HG02623 (cell line): ENCODE data around the gene DPY19L3.
"Not testable (repeated sequence)": the region's sequence is repeated elsewhere in the genome, so short reads cannot be mapped to it uniquely, and the experiment has no call there.

Source experiments
- ATAC-seq: cut with Tn5 transposase; IDR thresholded peaks from one replicate; pipeline ENCODE4 v1.9.1; 2021; ENCODE audit warnings: moderate library complexity; ENCODE audit not compliant: unreplicated experiment

The DPY19L3 gene

GRCh38 chr19:32392901-32393300 is 12.7 kb upstream of the DPY19L3 start:
- no peak for ATAC-seq

GRCh38 chr19:32396046-32396652 is 9.4 kb upstream of the DPY19L3 start:
- ATAC-seq: no peak

GRCh38 chr19:32397671-32398101 is 7.9 kb upstream of the DPY19L3 start:
- no peak for ATAC-seq

GRCh38 chr19:32401992-32402391 is 3.6 kb upstream of the DPY19L3 start:
- no peak for ATAC-seq

- ATAC-seq: no peak
Measured at GRCh38 chr19:32403291-32403995, 2.1 kb upstream of the DPY19L3 start.

- no peak for ATAC-seq
Measured at GRCh38 chr19:32404213-32404932, 1.2 kb upstream of the DPY19L3 start.

DNA sequence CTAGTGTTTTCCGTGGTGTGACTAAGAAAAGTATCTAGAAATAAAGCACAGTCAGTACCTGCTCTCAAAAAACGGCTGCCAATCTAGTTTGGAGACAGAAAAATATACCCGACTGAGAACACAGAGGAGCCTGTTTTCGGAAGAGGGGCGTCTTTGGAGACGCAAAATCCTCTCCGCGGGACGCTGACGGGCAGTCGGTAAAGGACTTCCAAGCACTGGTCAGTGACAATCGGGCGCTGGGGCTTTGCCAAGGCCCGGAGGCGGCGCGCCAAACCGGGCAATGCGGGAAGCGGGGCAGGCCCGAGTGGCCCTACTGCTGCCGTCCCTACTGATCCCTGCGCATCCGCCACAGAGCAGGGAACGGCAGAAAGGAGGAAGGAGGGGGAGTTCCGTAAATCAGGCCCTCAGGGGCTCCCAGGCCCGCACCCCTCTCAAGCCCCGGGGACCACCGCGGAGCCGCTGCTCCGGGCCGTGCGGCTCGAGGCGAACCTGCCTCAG is 588 bp upstream of the DPY19L3 start:
- no peak for ATAC-seq

DNA sequence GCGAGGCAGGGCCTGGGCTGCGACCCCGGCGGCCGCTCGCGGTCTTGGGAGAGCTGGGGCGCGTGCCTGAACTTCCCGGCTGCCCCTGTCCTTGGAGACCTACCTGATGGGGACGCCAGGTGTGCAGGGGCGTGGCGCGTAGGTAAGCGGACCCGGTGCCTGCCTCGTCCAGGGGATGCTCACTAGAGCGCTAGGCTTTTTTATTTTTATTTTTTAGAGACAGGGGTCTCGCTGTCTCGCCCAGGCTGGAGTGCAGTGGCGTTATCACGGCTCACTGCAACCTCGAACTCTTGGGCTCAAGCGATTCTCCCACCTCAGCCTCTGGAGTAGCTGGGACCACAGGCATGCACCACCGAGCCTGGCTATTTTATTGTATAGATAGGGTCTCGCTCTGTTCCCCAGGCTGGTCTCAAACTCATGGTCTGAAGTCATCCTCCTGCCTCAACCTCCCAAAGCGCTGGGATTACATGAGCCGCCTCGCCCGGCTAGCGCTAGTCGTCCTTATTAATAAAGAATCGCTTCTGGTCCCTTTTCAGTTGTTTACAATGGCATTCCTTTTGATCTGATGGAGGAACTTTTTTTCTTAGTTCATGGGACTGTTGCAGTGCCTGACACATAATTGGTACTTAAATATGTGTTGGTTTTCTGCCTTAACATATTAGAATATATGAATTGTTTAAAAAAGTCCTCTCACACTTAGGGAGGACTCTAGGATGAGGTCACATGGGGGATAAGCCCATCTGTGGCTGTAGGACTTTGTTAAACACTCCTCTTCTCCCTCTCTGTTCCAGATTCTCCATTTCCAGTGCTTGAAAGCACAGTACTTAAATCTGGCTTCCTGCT is 812 bp downstream of the DPY19L3 start:
- no peak for ATAC-seq

- no peak for ATAC-seq
Measured at GRCh38 chr19:32407004-32407992, 1.7 kb downstream of the DPY19L3 start.

GRCh38 chr19:32415246-32415645 is 9.7 kb downstream of the DPY19L3 start:
- ATAC-seq: no peak

DNA sequence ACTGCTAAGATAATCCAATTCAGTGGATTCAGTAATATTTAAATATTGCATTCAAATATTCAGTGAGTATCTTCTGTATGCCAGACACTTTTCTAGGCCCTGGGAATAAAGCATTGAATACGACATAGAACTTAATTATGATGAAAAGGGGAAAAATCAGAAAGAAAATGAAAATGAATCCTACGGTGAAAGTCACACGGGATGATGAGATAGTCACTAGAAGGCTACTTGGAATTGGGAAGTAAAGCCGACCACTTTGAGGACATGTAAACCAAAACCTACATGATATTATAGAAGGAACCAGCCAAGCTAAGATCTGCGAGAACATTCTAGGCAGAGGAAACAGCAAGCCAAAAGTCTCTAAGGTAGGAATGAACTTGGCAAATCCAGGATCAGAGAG is 10.1 kb downstream of the DPY19L3 start:
- ATAC-seq: no peak

GRCh38 chr19:32416749-32417456 is 11.3 kb downstream of the DPY19L3 start:
- ATAC-seq: no peak

GRCh38 chr19:32418155-32418554 is 12.6 kb downstream of the DPY19L3 start:
- ATAC-seq: no peak

- no peak for ATAC-seq
Measured at GRCh38 chr19:32421589-32422361, 16.2 kb downstream of the DPY19L3 start.

DNA sequence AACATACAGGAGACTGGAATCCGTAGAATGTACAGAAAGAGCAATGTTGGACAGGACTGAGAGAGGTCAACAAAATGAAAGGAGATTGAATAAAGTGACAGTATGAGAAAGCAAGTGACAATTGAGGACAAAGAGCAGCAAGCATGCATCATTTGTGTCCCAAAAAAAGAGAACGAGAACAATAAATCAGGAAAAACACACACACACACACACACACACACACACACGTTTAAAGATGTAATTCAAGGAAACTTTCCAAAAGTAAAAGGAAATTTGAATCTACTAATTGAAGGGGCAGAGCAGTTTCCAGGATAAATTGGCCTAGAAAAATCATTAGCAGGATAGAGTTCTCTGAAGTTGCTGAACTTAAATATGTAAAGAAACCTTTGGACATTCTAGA is 16.9 kb downstream of the DPY19L3 start:
- ATAC-seq: no peak

- ATAC-seq: not testable (repeated sequence)
Measured at GRCh38 chr19:32423944-32424343, 18.4 kb downstream of the DPY19L3 start.

DNA sequence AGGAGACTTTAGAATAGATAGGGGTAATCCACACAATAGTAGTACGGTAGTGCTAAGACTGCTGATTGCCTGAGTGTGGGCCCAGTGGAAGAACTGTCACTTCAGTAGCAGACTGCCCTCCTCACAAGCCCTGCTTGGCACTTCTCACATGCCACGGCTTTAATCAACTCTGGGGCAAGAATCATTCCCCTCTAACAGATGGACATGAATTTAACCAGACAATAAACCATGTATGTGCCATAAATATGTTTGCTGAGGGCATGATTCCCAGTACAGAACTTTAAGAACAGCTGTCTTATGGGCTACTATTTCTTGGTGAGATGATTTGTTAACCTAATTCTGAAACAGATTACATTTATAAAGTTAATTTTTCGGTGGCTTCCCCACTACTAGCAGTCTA is 22.0 kb downstream of the DPY19L3 start:
- no peak for ATAC-seq

DNA sequence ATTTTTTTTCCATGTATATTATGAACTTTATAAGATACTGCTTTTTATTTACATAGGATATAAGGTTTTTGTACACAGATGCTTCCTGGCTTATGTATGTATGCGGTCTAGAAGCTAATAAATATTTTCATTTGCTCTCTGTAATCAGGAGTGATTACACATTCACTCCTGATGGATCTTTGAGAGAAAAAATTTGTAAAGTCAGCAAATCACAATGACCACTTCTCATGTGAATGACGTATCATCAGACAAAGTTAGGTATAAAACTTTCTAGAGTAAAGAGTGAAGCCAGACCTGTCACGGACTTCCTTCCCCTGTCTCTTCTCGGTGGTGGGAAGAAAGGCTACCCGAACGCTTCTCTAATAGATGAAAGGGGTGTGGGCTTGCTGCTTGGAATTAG is 31.1 kb downstream of the DPY19L3 start:
- ATAC-seq: no peak
